B cell (primary cell): ENCODE results near the gene MVB12B. TPM values are rescaled to one million over a fixed set of nuclear protein-coding genes. Genes with fewer than 3 reads are reported as not detected.

Experiments
- ATAC-seq: fragments of 200-7000 bp; cut with Tn5 transposase; one replicate; pipeline ENCODE4 v1.10.0; 2021; ENCODE audit warnings: low read depth, mild to moderate bottlenecking, moderate number of reproducible peaks, moderate library complexity
- CTCF ChIA-PET: fragments of 350-600 bp; sonication (Branson Sonifier 250); formaldehyde crosslinking; loops from one replicate; lab custom pipeline; 2021; ENCODE audit warnings: antibody characterized with exemption, inconsistent platforms; lab: Charles Lee
- POLR2A ChIA-PET: fragments of 350-600 bp; sonication (Branson Sonifier 250); formaldehyde crosslinking; loops from one replicate; lab custom pipeline; 2021; ENCODE audit warnings: antibody characterized with exemption; lab: Charles Lee
- DNase-seq: peaks from one replicate; pipeline ENCODE4 v3.0.0; 2013
- H2AFZ ChIP-seq: 2 replicates; pipeline ENCODE4 v1.6.1; 2012; ENCODE audit warnings: mild to moderate bottlenecking, low read depth, low read length; ENCODE audit not compliant: insufficient read depth, poor library complexity, severe bottlenecking
- H3K27ac ChIP-seq, 2 donors: 1 replicate in 1 of 2; 2 replicates in 1 of 2; pipeline ENCODE4 v1.5.1; 2012 to 2013; ENCODE audit warnings: low read length in 2 of 2, mild to moderate bottlenecking in 2 of 2, moderate library complexity in 1 of 2
- H3K27me3 ChIP-seq, 4 experiments: fragments of 200-600 bp in 1 of 4; sonication (generic) in 1 of 4; replicated peaks in 1 of 4; 1 replicate in 2 of 4; 2 replicates in 2 of 4; pipeline versions ENCODE4 v1.6.1 to v1.7.0; 2013 to 2016; ENCODE audit warnings: low read length in 3 of 4, mild to moderate bottlenecking in 2 of 4, mixed read lengths in 1 of 4, moderate library complexity in 1 of 4; ENCODE audit not compliant: insufficient read depth in 4 of 4, control insufficient read depth in 3 of 4; ENCODE audit errors: control extremely low read depth in 1 of 4
- H3K36me3 ChIP-seq, 2 experiments: replicated peaks in 1 of 2; 1 replicate in 1 of 2; 2 replicates in 1 of 2; pipeline versions ENCODE4 v1.6.1 to v1.7.1; 2013; ENCODE audit warnings: low read length in 1 of 2; ENCODE audit not compliant: insufficient read depth in 2 of 2, control insufficient read depth in 1 of 2; ENCODE audit errors: control extremely low read depth in 1 of 2, extremely low read depth in 1 of 2
- H3K4me1 ChIP-seq, 2 donors: fragments of 200-600 bp in 1 of 2; sonication (generic) in 1 of 2; 1 replicate in 1 of 2; 2 replicates in 1 of 2; pipeline versions ENCODE4 v1.5.1 to v1.6.1; 2013 to 2017; ENCODE audit warnings: low read length in 2 of 2; ENCODE audit not compliant: control insufficient read depth in 2 of 2, insufficient read depth in 2 of 2
- H3K4me2 ChIP-seq: replicated peaks from 2 replicates; pipeline ENCODE3; 2012; ENCODE audit warnings: mild to moderate bottlenecking, low read depth, low read length; ENCODE audit not compliant: poor library complexity, severe bottlenecking
- H3K4me3 ChIP-seq, 5 experiments: fragments of 200-600 bp in 1 of 5; sonication (generic) in 1 of 5; 1 replicate in 3 of 5; 2 replicates in 2 of 5; pipeline versions ENCODE4 v1.5.1 to v1.7.0; 2011 to 2016; ENCODE audit warnings: low read length in 4 of 5, mild to moderate bottlenecking in 4 of 5, low read depth in 2 of 5, control low read depth in 1 of 5, moderate library complexity in 1 of 5; ENCODE audit not compliant: insufficient read depth in 1 of 5; ENCODE audit errors: control extremely low read depth in 1 of 5, extremely low read depth in 1 of 5
- H3K79me2 ChIP-seq: fragments of 200-600 bp; sonication (generic); one replicate; pipeline ENCODE4 v1.6.0; 2016; ENCODE audit warnings: low read length; ENCODE audit not compliant: control insufficient read depth, insufficient read depth
- H3K9ac ChIP-seq: fragments of 200-600 bp; sonication (generic); 2 replicates; pipeline ENCODE4 v1.6.1; 2017; ENCODE audit warnings: mild to moderate bottlenecking, low read length, moderate library complexity
- H3K9me3 ChIP-seq, 3 donors: one replicate each; pipeline versions ENCODE4 v1.6.1 to v1.7.1; 2013; ENCODE audit warnings: low read length in 2 of 3; ENCODE audit not compliant: control insufficient read depth in 2 of 3, insufficient read depth in 1 of 3; ENCODE audit errors: control extremely low read depth in 1 of 3
- H4K20me1 ChIP-seq: 2 replicates; pipeline ENCODE4 v1.6.0; 2012; ENCODE audit warnings: mild to moderate bottlenecking, low read length; ENCODE audit not compliant: insufficient read depth, control insufficient read depth, poor library complexity, severe bottlenecking
- H3K27ac Mint-ChIP-seq: one replicate; pipeline ENCODE4 v1.8.0; 2021; ENCODE audit warnings: mixed read lengths
- H3K27me3 Mint-ChIP-seq: one replicate; pipeline ENCODE4 v1.8.0; 2021; ENCODE audit warnings: mixed read lengths
- H3K4me1 Mint-ChIP-seq: one replicate; pipeline ENCODE4 v1.8.0; 2021; ENCODE audit warnings: mixed read lengths
- H3K4me3 Mint-ChIP-seq: one replicate; pipeline ENCODE4 v1.8.0; 2021; ENCODE audit warnings: mixed read lengths
- H3K9me3 Mint-ChIP-seq: one replicate; pipeline ENCODE4 v1.8.0; 2022; ENCODE audit warnings: mixed read lengths; ENCODE audit not compliant: insufficient read depth
- EZH2 ChIP-seq: IDR thresholded peaks from 2 replicates; pipeline ENCODE4 v1.6.1; 2012; ENCODE audit warnings: borderline replicate concordance, low read depth, mild to moderate bottlenecking, moderate library complexity, low read length; ENCODE audit not compliant: insufficient read depth, poor library complexity, severe bottlenecking
- WGBS: methylation state at CpG from one replicate; pipeline ENCODE4 v1.1.5; 2013; ENCODE audit warnings: missing lambda C conversion rate; ENCODE audit not compliant: insufficient coverage; 5-methylcytosine and 5-hydroxymethylcytosine counted together
- intact Hi-C: fragments of 100-400 bp; cut with micrococcal nuclease; formaldehyde crosslinking; loops from one replicate; pipeline ENCODE4 v1.10.0; 2022
- polyA plus RNA-seq: library from polyadenylated mRNA; depleted of rRNA; stranded (reverse); fragments of >200 nt; gene quantifications from 2 replicates; pipeline ENCODE4 v1.2.3, GENCODE V29; 2012
- total RNA-seq, 2 donors: library from RNA; stranded (reverse); fragments of 120-200 nt in 1 of 2; gene quantifications; 1 replicate in 1 of 2; 2 replicates in 1 of 2; pipeline versions ENCODE4 v1.2.3 to v1.2.4, GENCODE V29; 2013 to 2022
- TF ChIP-seq, protein P1 (sequence below): fragments of 200-600 bp; IDR thresholded peaks from one replicate; pipeline ENCODE4 v1.8.0; 2022; ENCODE audit warnings: antibody characterized with exemption, mild to moderate bottlenecking

Gene MVB12B
- total and polyA plus RNA-seq, 2 donors (not counting 1 experiment from before 2014, with no cell fraction given), result 1.2 to 9.8 TPM

GRCh38 chr9:126463426-126463825 is 136.8 kb downstream of the MVB12B start:
- Histone ChIP-seq H3K27ac (no peak overlapping the region), H3K9me3 (peaks cover 0 to 5% (median 0%) of the 10 kb centered on the region in 3 donors), H2AFZ (no peak overlapping the region), H3K79me2 (no peaks in the 10 kb centered on the region), H3K9ac (no peak overlapping the region), H3K4me3 (no peak overlapping the region), H3K36me3 (no peaks in the 10 kb centered on the region), H4K20me1 (no peaks in the 10 kb centered on the region), H3K4me1 (peaks cover 4 to 5% of the 10 kb centered on the region in 2 donors), H3K4me2 (no peak overlapping the region), H3K27me3 (no peaks in the 10 kb centered on the region)
- TF ChIP-seq, protein P1, sequence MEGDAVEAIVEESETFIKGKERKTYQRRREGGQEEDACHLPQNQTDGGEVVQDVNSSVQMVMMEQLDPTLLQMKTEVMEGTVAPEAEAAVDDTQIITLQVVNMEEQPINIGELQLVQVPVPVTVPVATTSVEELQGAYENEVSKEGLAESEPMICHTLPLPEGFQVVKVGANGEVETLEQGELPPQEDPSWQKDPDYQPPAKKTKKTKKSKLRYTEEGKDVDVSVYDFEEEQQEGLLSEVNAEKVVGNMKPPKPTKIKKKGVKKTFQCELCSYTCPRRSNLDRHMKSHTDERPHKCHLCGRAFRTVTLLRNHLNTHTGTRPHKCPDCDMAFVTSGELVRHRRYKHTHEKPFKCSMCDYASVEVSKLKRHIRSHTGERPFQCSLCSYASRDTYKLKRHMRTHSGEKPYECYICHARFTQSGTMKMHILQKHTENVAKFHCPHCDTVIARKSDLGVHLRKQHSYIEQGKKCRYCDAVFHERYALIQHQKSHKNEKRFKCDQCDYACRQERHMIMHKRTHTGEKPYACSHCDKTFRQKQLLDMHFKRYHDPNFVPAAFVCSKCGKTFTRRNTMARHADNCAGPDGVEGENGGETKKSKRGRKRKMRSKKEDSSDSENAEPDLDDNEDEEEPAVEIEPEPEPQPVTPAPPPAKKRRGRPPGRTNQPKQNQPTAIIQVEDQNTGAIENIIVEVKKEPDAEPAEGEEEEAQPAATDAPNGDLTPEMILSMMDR, result no peak
- TF ChIP-seq EZH2, result no peak
- POLR2A ChIA-PET, result no interaction called here
- DNase-seq, result no peak
- Mint-ChIP-seq H3K4me1 (peaks cover 5% of the 10 kb centered on the region), H3K27me3 (no peaks in the 10 kb centered on the region), H3K9me3 (no peaks in the 10 kb centered on the region), H3K27ac (no peak overlapping the region), H3K4me3 (no peak overlapping the region)
- WGBS, result no CpG with 5 or more reads among the region's 2 CpGs
- no peak for ATAC-seq
- intact Hi-C loops, result no loop called here
- CTCF ChIA-PET, result interaction anchor here (1.1 to 2.8 kb wide), 2 partner anchors 65 to 1056 kb away, joined by 3 to 8 read pairs; no protein-coding TSS in a partner anchor

- Histone ChIP-seq H3K36me3 (no peaks in the 10 kb centered on the region), H3K27ac (no peak overlapping the region), H3K4me3 (no peak overlapping the region), H3K27me3 (no peaks in the 10 kb centered on the region), H2AFZ (no peak overlapping the region), H3K9ac (no peak overlapping the region), H3K4me1 (peaks cover 18 to 19% of the 10 kb centered on the region in 2 donors), H3K79me2 (no peaks in the 10 kb centered on the region), H3K4me2 (no peak overlapping the region), H3K9me3 (peaks cover 0 to 5% (median 0%) of the 10 kb centered on the region in 3 donors), H4K20me1 (no peaks in the 10 kb centered on the region)
- intact Hi-C loops, result no loop called here
- POLR2A ChIA-PET, result no interaction called here
- Mint-ChIP-seq H3K27me3 (no peaks in the 10 kb centered on the region), H3K27ac (no peak overlapping the region), H3K4me3 (no peak overlapping the region), H3K9me3 (no peaks in the 10 kb centered on the region), H3K4me1 (peaks cover 20% of the 10 kb centered on the region)
- ATAC-seq (no peak), DNase-seq (no peak)
- no peak for TF ChIP-seq EZH2
- TF ChIP-seq, protein P1, result no peak
- WGBS, result 98% methylated on average over 5 of the region's 11 CpGs
- CTCF ChIA-PET, result interaction anchor here (1.4 to 2.8 kb wide), 3 partner anchors 26 to 66 kb away, joined by 4 to 8 read pairs (median 8); no protein-coding TSS in a partner anchor
Measured at GRCh38 chr9:126464694-126465441, 138.2 kb downstream of the MVB12B start.
